Endothelial cell of umbilical vein (primary cell): ENCODE results near the gene ANKLE2.

ENCODE experiments used
- EZH2 ChIP-seq: IDR thresholded peaks from 2 replicates; pipeline ENCODE4 v1.6.1; 2012; ENCODE audit warnings: borderline replicate concordance, low read depth, mild to moderate bottlenecking, moderate library complexity, low read length, inconsistent platforms; ENCODE audit not compliant: severe bottlenecking
- FOS ChIP-seq: IDR thresholded peaks from 2 replicates; pipeline ENCODE4 v1.6.1; 2011; ENCODE audit warnings: mild to moderate bottlenecking, low read length, moderate library complexity, borderline replicate concordance; ENCODE audit not compliant: insufficient read depth
- GATA2 ChIP-seq: IDR thresholded peaks from 2 replicates; pipeline ENCODE4 v1.7.0; 2011; ENCODE audit warnings: low read depth, mild to moderate bottlenecking, moderate library complexity, mixed read lengths, low read length; ENCODE audit not compliant: insufficient read length, insufficient read depth
- JUN ChIP-seq: IDR thresholded peaks from 2 replicates; pipeline ENCODE4 v1.6.1; 2011; ENCODE audit warnings: borderline replicate concordance, low read depth; ENCODE audit not compliant: insufficient read length, insufficient read depth
- MYC ChIP-seq: IDR thresholded peaks from one replicate; pipeline ENCODE4 v1.6.1; 2011; ENCODE audit warnings: mild to moderate bottlenecking, low read depth, low read length
- POLR2A ChIP-seq: IDR thresholded peaks from 2 replicates; pipeline ENCODE4 v1.6.1; 2012; ENCODE audit warnings: low read depth, mild to moderate bottlenecking, control low read depth, low read length
- POLR2AphosphoS5 ChIP-seq: IDR thresholded peaks from 2 replicates; pipeline ENCODE4 v1.6.1; 2012; ENCODE audit warnings: low read depth, mild to moderate bottlenecking, control low read depth, low read length, moderate library complexity; ENCODE audit not compliant: insufficient read depth
- TF ChIP-seq, protein P1 (sequence below), 2 donors: IDR thresholded peaks; 1 replicate in 1 of 2; 2 replicates in 1 of 2; pipeline ENCODE4 v1.5.1; 2011; ENCODE audit warnings: low read length in 2 of 2, mild to moderate bottlenecking in 2 of 2, moderate library complexity in 2 of 2, control low read depth in 1 of 2, inconsistent platforms in 1 of 2, low read depth in 1 of 2; ENCODE audit not compliant: insufficient read depth in 1 of 2; ENCODE audit errors: extremely low read depth in 1 of 2
- TF ChIP-seq, protein P2 (sequence below): IDR thresholded peaks from 2 replicates; pipeline ENCODE4 v1.6.1; 2011; ENCODE audit not compliant: insufficient read depth, insufficient read length

DNA sequence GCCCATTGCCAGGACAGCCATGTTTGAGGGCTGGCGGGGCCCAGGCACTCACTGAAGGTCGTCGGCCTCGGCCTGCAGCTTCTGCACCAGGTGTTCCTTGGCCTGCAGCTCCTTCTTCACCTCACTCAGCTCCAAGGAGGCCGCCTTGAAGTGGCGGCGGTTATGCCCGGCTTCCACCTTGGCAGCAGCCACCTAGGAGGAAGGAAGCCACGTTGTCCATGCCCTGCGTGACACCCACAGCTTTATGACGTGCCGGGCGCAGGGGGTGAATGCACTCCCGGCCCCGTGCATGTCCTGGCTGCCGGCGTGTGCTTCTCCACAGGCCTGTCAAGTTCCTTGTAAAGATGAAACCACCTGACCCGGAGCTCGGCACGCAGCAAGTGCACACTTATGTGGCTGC, 16.0 kb upstream of the ANKLE2 start:
- TF ChIP-seq, protein P1, sequence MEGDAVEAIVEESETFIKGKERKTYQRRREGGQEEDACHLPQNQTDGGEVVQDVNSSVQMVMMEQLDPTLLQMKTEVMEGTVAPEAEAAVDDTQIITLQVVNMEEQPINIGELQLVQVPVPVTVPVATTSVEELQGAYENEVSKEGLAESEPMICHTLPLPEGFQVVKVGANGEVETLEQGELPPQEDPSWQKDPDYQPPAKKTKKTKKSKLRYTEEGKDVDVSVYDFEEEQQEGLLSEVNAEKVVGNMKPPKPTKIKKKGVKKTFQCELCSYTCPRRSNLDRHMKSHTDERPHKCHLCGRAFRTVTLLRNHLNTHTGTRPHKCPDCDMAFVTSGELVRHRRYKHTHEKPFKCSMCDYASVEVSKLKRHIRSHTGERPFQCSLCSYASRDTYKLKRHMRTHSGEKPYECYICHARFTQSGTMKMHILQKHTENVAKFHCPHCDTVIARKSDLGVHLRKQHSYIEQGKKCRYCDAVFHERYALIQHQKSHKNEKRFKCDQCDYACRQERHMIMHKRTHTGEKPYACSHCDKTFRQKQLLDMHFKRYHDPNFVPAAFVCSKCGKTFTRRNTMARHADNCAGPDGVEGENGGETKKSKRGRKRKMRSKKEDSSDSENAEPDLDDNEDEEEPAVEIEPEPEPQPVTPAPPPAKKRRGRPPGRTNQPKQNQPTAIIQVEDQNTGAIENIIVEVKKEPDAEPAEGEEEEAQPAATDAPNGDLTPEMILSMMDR (IDR thresholded peaks at IDR 0.05; ENCODE audit: extremely low read depth in 1 of 2, insufficient read depth in 1 of 2, low read depth in 1 of 2, low read length in 2 of 2), result no peak
- TF ChIP-seq POLR2A (no peak), FOS (no peak), POLR2AphosphoS5 (no peak), EZH2 (no peak), MYC (no peak), JUN (no peak), GATA2 (no peak)
- TF ChIP-seq, protein P2, sequence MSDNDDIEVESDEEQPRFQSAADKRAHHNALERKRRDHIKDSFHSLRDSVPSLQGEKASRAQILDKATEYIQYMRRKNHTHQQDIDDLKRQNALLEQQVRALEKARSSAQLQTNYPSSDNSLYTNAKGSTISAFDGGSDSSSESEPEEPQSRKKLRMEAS, result no peak
